ENCODE results near the gene PLXNB3. TPM values are rescaled to one million over a fixed set of nuclear protein-coding genes. Genes with fewer than 3 reads are reported as not detected.
"Not testable (repeated sequence)": the region's sequence is repeated elsewhere in the genome, so short reads cannot be mapped to it uniquely, and the experiment has no call there.

The PLXNB3 gene
- total and polyA plus RNA-seq, 2 of the 13 experiments (the other 11 are each of a cell fraction or from before 2014, with no cell fraction given), result 3.0 to 6.9 TPM

GRCh38 chrX:153818064-153818463 lies 54.0 kb downstream of the PLXNB3 start:
- H3K27ac ChIP-seq (ENCODE audit: extremely low read length, insufficient read depth, low read length); POLR2A ChIA-PET; intact Hi-C loops (cut with micrococcal nuclease; ENCODE audit: unreplicated experiment); in situ Hi-C loops (cut with HindIII; ENCODE audit: extremely low pct_ligation_motif_present, low pct_unique_long_range_greater_than_20kb); H2AFZ ChIP-seq (ENCODE audit: low read length); FAIRE-seq; DNase-seq (ENCODE audit: low spot score); H3K9me3 ChIP-seq (ENCODE audit: low read length); BruUV-seq (replicated peaks); H3K36me3 ChIP-seq (replicated peaks in 1 of 2; ENCODE audit: control insufficient read depth in 1 of 2, insufficient read depth in 2 of 2, low read length in 2 of 2); H4K20me1 ChIP-seq (ENCODE audit: insufficient read depth, low read length); H3K4me3 ChIP-seq (replicated peaks in 1 of 3; ENCODE audit: insufficient read depth in 1 of 3, low read depth in 2 of 3, low read length in 3 of 3); CTCF ChIA-PET (ENCODE audit: low intra/inter-chr PET ratio, low total read pairs); H3K4me2 ChIP-seq (ENCODE audit: low read depth, low read length); ATAC-seq; H3K79me2 ChIP-seq (ENCODE audit: insufficient read depth, low read length); H3K4me1 ChIP-seq (ENCODE audit: insufficient read depth, low read length); H3K9ac ChIP-seq (ENCODE audit: insufficient read depth, low read depth, low read length): not testable (repeated sequence)
- WGBS (ENCODE audit: low lambda C conversion rate), result 10% methylated on average over 6 of the region's 9 CpGs
- H3K27me3 ChIP-seq (ENCODE audit: control insufficient read depth in 1 of 2, insufficient read depth in 2 of 2, low read length in 2 of 2), result peaks cover 3 to 20% of the 10 kb centered on the region in 2 experiments; a peak in 4 of 5 replicates

DNA sequence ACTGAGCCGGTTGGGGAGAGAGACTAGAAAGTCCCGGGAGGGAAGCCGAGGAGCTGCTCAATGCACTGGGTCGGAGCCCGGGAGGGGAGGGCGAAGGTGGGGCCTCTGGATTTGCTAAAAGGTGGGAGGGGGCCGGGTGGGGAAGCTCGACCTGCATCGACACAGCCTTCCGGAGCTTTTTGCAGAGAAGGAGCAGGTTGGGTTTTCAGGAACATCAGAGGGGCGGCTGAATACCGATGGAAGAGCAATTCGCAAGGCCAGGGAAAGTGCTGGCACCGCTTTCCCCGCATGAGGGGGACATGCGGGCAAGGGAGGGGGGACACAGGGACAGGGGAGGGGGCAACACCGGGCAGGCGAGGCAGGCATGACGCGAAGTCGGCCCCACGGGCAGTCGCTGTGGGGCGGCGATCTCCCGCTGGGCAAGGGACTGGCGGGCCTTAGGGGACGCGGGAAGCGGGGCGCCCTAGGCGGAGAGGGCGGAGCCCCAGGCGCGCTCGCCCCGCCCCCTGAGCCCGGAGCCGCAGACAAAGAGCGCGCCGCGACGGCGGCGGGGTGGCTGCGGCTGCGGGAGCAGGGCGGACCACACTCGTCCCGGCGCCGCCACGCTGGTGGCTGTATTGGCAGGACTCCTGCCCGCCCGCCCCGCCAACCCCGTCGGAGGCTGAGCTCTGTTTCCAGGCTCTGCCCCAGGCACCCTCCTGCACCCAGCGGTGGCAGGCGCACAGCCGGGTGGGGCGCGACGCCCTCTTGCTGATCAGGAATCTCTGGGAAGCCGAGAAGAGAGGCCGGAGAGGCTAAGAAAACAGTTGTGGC lies 54.7 kb downstream of the PLXNB3 start:
- no peaks in the 10 kb centered on the region for H3K9me3 ChIP-seq (ENCODE audit: low read length)
- in situ Hi-C loops (cut with HindIII; ENCODE audit: extremely low pct_ligation_motif_present, low pct_unique_long_range_greater_than_20kb) (no loop called here), intact Hi-C loops (cut with micrococcal nuclease; ENCODE audit: unreplicated experiment) (no loop called here)
- BruUV-seq (replicated peaks), result no TSS peak
- peak overlapping the region; percentile 62 for H3K4me2 ChIP-seq (ENCODE audit: low read depth, low read length)
- H3K27me3 ChIP-seq (ENCODE audit: control insufficient read depth in 1 of 2, insufficient read depth in 2 of 2, low read length in 2 of 2), result peaks cover 4 to 22% of the 10 kb centered on the region in 2 experiments; a peak in 4 of 5 replicates
- ChIA-PET POLR2A (no interaction called here), CTCF (ENCODE audit: low intra/inter-chr PET ratio, low total read pairs) (no interaction called here)
- no peak overlapping the region for H3K27ac ChIP-seq (ENCODE audit: extremely low read length, insufficient read depth, low read length)
- peak overlapping the region in 2 of 3 experiments; percentile 31 to 55; a peak in 3 of 6 replicates for H3K4me3 ChIP-seq (replicated peaks in 1 of 3; ENCODE audit: insufficient read depth in 1 of 3, low read depth in 2 of 3, low read length in 3 of 3)
- H3K9ac ChIP-seq (ENCODE audit: insufficient read depth, low read depth, low read length), result no peak overlapping the region
- H3K79me2 ChIP-seq (ENCODE audit: insufficient read depth, low read length), result no peaks in the 10 kb centered on the region
- FAIRE-seq (no peak), DNase-seq (ENCODE audit: low spot score) (no peak), ATAC-seq (peak; percentile 83)
- H3K4me1 ChIP-seq (ENCODE audit: insufficient read depth, low read length), result 0 out of 2 replicates have a peak, but pooled peaks cover 6% of the 10 kb centered on the region
- no peak overlapping the region for H2AFZ ChIP-seq (ENCODE audit: low read length)
- TF ChIP-seq GABPB1 (CRISPR knock-in tag; IDR thresholded peaks at IDR 0.05) (peak; percentile 10; the same call in 1 of the 2 replicates), KAT8 (CRISPR knock-in tag; IDR thresholded peaks at IDR 0.05) (no peak), HNRNPLL (IDR thresholded peaks at IDR 0.05; ENCODE audit: low read depth, low read length, poor library complexity, severe bottlenecking) (peak; percentile 58)
- TF ChIP-seq, protein P1, sequence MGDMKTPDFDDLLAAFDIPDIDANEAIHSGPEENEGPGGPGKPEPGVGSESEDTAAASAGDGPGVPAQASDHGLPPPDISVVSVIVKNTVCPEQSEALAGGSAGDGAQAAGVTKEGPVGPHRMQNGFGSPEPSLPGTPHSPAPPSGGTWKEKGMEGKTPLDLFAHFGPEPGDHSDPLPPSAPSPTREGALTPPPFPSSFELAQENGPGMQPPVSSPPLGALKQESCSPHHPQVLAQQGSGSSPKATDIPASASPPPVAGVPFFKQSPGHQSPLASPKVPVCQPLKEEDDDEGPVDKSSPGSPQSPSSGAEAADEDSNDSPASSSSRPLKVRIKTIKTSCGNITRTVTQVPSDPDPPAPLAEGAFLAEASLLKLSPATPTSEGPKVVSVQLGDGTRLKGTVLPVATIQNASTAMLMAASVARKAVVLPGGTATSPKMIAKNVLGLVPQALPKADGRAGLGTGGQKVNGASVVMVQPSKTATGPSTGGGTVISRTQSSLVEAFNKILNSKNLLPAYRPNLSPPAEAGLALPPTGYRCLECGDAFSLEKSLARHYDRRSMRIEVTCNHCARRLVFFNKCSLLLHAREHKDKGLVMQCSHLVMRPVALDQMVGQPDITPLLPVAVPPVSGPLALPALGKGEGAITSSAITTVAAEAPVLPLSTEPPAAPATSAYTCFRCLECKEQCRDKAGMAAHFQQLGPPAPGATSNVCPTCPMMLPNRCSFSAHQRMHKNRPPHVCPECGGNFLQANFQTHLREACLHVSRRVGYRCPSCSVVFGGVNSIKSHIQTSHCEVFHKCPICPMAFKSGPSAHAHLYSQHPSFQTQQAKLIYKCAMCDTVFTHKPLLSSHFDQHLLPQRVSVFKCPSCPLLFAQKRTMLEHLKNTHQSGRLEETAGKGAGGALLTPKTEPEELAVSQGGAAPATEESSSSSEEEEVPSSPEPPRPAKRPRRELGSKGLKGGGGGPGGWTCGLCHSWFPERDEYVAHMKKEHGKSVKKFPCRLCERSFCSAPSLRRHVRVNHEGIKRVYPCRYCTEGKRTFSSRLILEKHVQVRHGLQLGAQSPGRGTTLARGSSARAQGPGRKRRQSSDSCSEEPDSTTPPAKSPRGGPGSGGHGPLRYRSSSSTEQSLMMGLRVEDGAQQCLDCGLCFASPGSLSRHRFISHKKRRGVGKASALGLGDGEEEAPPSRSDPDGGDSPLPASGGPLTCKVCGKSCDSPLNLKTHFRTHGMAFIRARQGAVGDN (CRISPR knock-in tag; IDR thresholded peaks at IDR 0.05), result peak; percentile 50
- WGBS (ENCODE audit: low lambda C conversion rate), result 8% methylated on average over 10 of the region's 67 CpGs
- H3K36me3 ChIP-seq (replicated peaks in 1 of 2; ENCODE audit: control insufficient read depth in 1 of 2, insufficient read depth in 2 of 2, low read length in 2 of 2), result no peaks in the 10 kb centered on the region
- H4K20me1 ChIP-seq (ENCODE audit: insufficient read depth, low read length), result no peaks in the 10 kb centered on the region

All from HepG2 (cell line).